NCI-H748 (cell line): ENCODE results near the gene TRA2A.
"Not testable (repeated sequence)": the region's sequence is repeated elsewhere in the genome, so short reads cannot be mapped to it uniquely, and the experiment has no call there.

ENCODE experiments used
- DNase-seq: peaks from one replicate; lab custom pipeline; 2025; ENCODE audit not compliant: unreplicated experiment; lab: John Stamatoyannopoulos, UW

TRA2A gene

GRCh38 chr7:23513746-23514145 is 18.0 kb downstream of the TRA2A start:
- DNase-seq: not testable (repeated sequence)

GRCh38 chr7:23494009-23494408 is 37.8 kb downstream of the TRA2A start:
- no peak for DNase-seq

- no peak for DNase-seq
These were observed 40.3 kb downstream of the TRA2A start for GRCh38 chr7:23491502-23491901.

- peak; percentile 43 for DNase-seq
These were observed 41.2 kb downstream of the TRA2A start for GRCh38 chr7:23490357-23491135.

GRCh38 chr7:23488714-23489113 is 43.1 kb downstream of the TRA2A start:
- DNase-seq: not testable (repeated sequence)

GRCh38 chr7:23487670-23488069 is 44.1 kb downstream of the TRA2A start:
- no peak for DNase-seq

- no peak for DNase-seq
These were observed 45.6 kb downstream of the TRA2A start for GRCh38 chr7:23486002-23486773.

GRCh38 chr7:23482686-23483085 is 49.1 kb downstream of the TRA2A start:
- no peak for DNase-seq

GRCh38 chr7:23477962-23478866 is 53.6 kb downstream of the TRA2A start:
- no peak for DNase-seq

GRCh38 chr7:23477157-23477499 is 54.7 kb downstream of the TRA2A start:
- no peak for DNase-seq

- peak; percentile 45 for DNase-seq
These were observed 55.3 kb downstream of the TRA2A start for GRCh38 chr7:23476286-23477156.

GRCh38 chr7:23475576-23475839 is 56.3 kb downstream of the TRA2A start:
- DNase-seq: no peak

GRCh38 chr7:23474829-23475575 is 56.8 kb downstream of the TRA2A start:
- peak; percentile 76 for DNase-seq

- peak; percentile 98 for DNase-seq
These were observed 57.5 kb downstream of the TRA2A start for GRCh38 chr7:23474094-23474828.

- peak; percentile 81 for DNase-seq
These were observed 58.0 kb downstream of the TRA2A start for GRCh38 chr7:23473844-23474093.

- peak; percentile 74 for DNase-seq
These were observed 58.6 kb downstream of the TRA2A start for GRCh38 chr7:23472956-23473843.

- DNase-seq: no peak
These were observed 59.2 kb downstream of the TRA2A start for GRCh38 chr7:23472556-23472955.

- peak; percentile 20 for DNase-seq
These were observed 59.7 kb downstream of the TRA2A start for GRCh38 chr7:23472046-23472445.
